K562 (cell line): ENCODE data around the gene ARHGEF6. TPM values are rescaled to one million over a fixed set of nuclear protein-coding genes. Genes with fewer than 3 reads are reported as not detected.

Source experiments
- ATAC-seq: fragments of 200-7000 bp; cut with Tn5 transposase; 3 replicates; pipeline ENCODE4 v1.9.1; 2020; ENCODE audit warnings: moderate library complexity
- BruUV-seq: library from RNA; stranded (reverse); fragments of 400-500 nt; replicated peaks from 2 replicates; lab custom pipeline; 2021; lab: Mats Ljungman, UMichigan
- CTCF ChIA-PET: fragments of 300-600 bp; formaldehyde crosslinking; extraction: SDS; loops from one replicate; lab custom pipeline; 2021; ENCODE audit warnings: low intra/inter-chr PET ratio; lab: Yijun Ruan, JAX
- POLR2A ChIA-PET: fragments of 300-600, 350-650 bp; sonication (Branson Sonifier 250); formaldehyde crosslinking; extraction: SDS; loops from one replicate; lab custom pipeline; 2021; ENCODE audit warnings: antibody characterized with exemption, inconsistent platforms; lab: Yijun Ruan, JAX
- DNase-seq, 4 experiments: peaks; one replicate each; pipeline versions ENCODE4 v3.0.0 to v3.0.0-alpha.2; 2011 to 2018; ENCODE audit warnings: low spot score in 3 of 4, mixed read lengths in 3 of 4; ENCODE audit errors: extremely low read depth in 1 of 4
- FAIRE-seq: peaks from 2 replicates; lab custom pipeline; 2011; peaks lifted over from hg19 to GRCh38; lab: Jason Lieb, UNC
- H2AFZ ChIP-seq: 2 replicates; pipeline ENCODE4 v1.6.0; 2011; ENCODE audit warnings: low read depth, low read length, control low read depth, inconsistent platforms
- H3K27ac ChIP-seq: fragments of 200-600 bp; 3 replicates; pipeline ENCODE4 v1.8.0; 2011; ENCODE audit warnings: low read depth, mild to moderate bottlenecking, control low read depth, inconsistent platforms, low read length, moderate library complexity, mixed read lengths; ENCODE audit errors: extremely low read depth
- H3K27me3 ChIP-seq, 2 experiments: fragments of 300-600 bp in 1 of 2; 2 replicates in 1 of 2; 3 replicates in 1 of 2; pipeline versions ENCODE4 v1.6.0 to v1.8.0; 2011; ENCODE audit warnings: inconsistent platforms in 2 of 2, low read length in 2 of 2, mild to moderate bottlenecking in 1 of 2, mixed read lengths in 1 of 2, moderate library complexity in 1 of 2; ENCODE audit not compliant: control insufficient read depth in 2 of 2, insufficient read depth in 2 of 2
- H3K36me3 ChIP-seq: fragments of 300-600 bp; 3 replicates; pipeline ENCODE4 v1.8.0; 2011; ENCODE audit warnings: mild to moderate bottlenecking, low read length, inconsistent platforms; ENCODE audit not compliant: control insufficient read depth, insufficient read depth
- H3K4me1 ChIP-seq, 2 experiments: fragments of 200-600 bp in 1 of 2; replicated peaks in 1 of 2; 2 replicates in 1 of 2; 3 replicates in 1 of 2; pipeline versions ENCODE4 v1.5.1 to v1.8.0; 2011; ENCODE audit warnings: inconsistent platforms in 2 of 2, low read length in 2 of 2, mild to moderate bottlenecking in 1 of 2, mixed read lengths in 1 of 2, moderate library complexity in 1 of 2; ENCODE audit not compliant: control insufficient read depth in 2 of 2, insufficient read depth in 2 of 2
- H3K4me2 ChIP-seq: 2 replicates; pipeline ENCODE4 v1.6.1; 2011; ENCODE audit warnings: low read length, control low read depth, inconsistent platforms, mixed read lengths; ENCODE audit not compliant: insufficient read depth
- H3K4me3 ChIP-seq: fragments of 200-600 bp; sonication (generic), shearing (Covaris generic); 2 replicates; pipeline ENCODE4 v1.5.1; 2016; ENCODE audit warnings: control low read depth, inconsistent platforms
- H3K79me2 ChIP-seq: fragments of 200-600 bp; 3 replicates; pipeline ENCODE4 v1.8.0; 2011; ENCODE audit warnings: low read length, inconsistent platforms; ENCODE audit not compliant: control insufficient read depth, insufficient read depth
- H3K9ac ChIP-seq, 2 experiments: 2 replicates each; pipeline versions ENCODE4 v1.6.0 to v1.6.1; 2011; ENCODE audit warnings: low read depth in 2 of 2, low read length in 2 of 2, control low read depth in 1 of 2, inconsistent platforms in 1 of 2, mild to moderate bottlenecking in 1 of 2, mixed read lengths in 1 of 2; ENCODE audit not compliant: insufficient read depth in 1 of 2
- H3K9me1 ChIP-seq: one replicate; pipeline ENCODE4 v1.6.0; 2011; ENCODE audit warnings: inconsistent platforms, mild to moderate bottlenecking, low read length, moderate library complexity; ENCODE audit not compliant: control insufficient read depth, insufficient read depth
- H3K9me3 ChIP-seq: replicated peaks from 2 replicates; pipeline ENCODE4 v1.5.1; 2011; ENCODE audit warnings: low read depth, low read length, inconsistent platforms; ENCODE audit not compliant: control insufficient read depth, insufficient read depth
- H4K20me1 ChIP-seq: replicated peaks from 2 replicates; pipeline ENCODE4 v1.6.1; 2011; ENCODE audit warnings: low read length, inconsistent platforms, mixed read lengths; ENCODE audit not compliant: control insufficient read depth, insufficient read depth
- CREBBP ChIP-seq: IDR thresholded peaks from one replicate; pipeline ENCODE4 v1.6.1; 2012; ENCODE audit warnings: low read depth, mild to moderate bottlenecking, control low read depth, inconsistent platforms, low read length
- ELF2 ChIP-seq: fragments of 250-450 bp; sonication (Bioruptor Pico); IDR thresholded peaks from 2 replicates; pipeline ENCODE4 v1.5.0; 2021; ENCODE audit warnings: mild to moderate bottlenecking
- HNRNPL ChIP-seq: fragments of 200-400 bp; formaldehyde crosslinking; IDR thresholded peaks from 2 replicates; pipeline ENCODE4 v1.6.1; 2017; ENCODE audit warnings: low read depth, mild to moderate bottlenecking, low read length
- ID3 ChIP-seq, 2 experiments: fragments of 250-450 bp in 1 of 2; fragments of 450-650 bp in 1 of 2; sonication (Bioruptor Pico) in 1 of 2; IDR thresholded peaks; 2 replicates each; pipeline versions ENCODE4 v1.6.1 to v1.8.0; 2016 to 2021; ENCODE audit warnings: mild to moderate bottlenecking in 2 of 2, moderate library complexity in 2 of 2, missing compliant biosample characterization in 1 of 2, missing genetic modification characterization in 1 of 2
- IFI16 ChIP-seq: fragments of 250-450 bp; sonication (Bioruptor Pico); IDR thresholded peaks from 2 replicates; pipeline ENCODE4 v2.1.2; 2022; ENCODE audit warnings: mild to moderate bottlenecking, inconsistent platforms
- KAT2B ChIP-seq: IDR thresholded peaks from one replicate; pipeline ENCODE4 v1.6.1; 2012; ENCODE audit warnings: low read depth, mild to moderate bottlenecking, control low read depth, inconsistent platforms, low read length, moderate library complexity
- MED1 ChIP-seq: sonication (generic); formaldehyde crosslinking; IDR thresholded peaks from 2 replicates; pipeline ENCODE4 v1.8.1; 2023; ENCODE audit warnings: missing genetic modification reagents, borderline replicate concordance
- NFXL1 ChIP-seq: fragments of 450-650 bp; formaldehyde crosslinking; IDR thresholded peaks from 2 replicates; pipeline ENCODE4 v1.4.0; 2021; ENCODE audit warnings: mild to moderate bottlenecking
- NR4A1 ChIP-seq, 2 experiments: fragments of 250-450 bp in 1 of 2; fragments of 450-650 bp in 1 of 2; sonication (Bioruptor Pico) in 1 of 2; IDR thresholded peaks; 2 replicates each; pipeline versions ENCODE4 v1.4.0 to v1.6.1; 2016 to 2020; ENCODE audit warnings: mild to moderate bottlenecking in 2 of 2, missing compliant biosample characterization in 1 of 2, missing genetic modification characterization in 1 of 2, moderate library complexity in 1 of 2
- PATZ1 ChIP-seq: fragments of 250-450 bp; sonication (Bioruptor Pico); IDR thresholded peaks from 2 replicates; pipeline ENCODE4 v1.5.0; 2020; ENCODE audit warnings: mild to moderate bottlenecking, borderline replicate concordance
- SREBF2 ChIP-seq: sonication (generic); formaldehyde crosslinking; IDR thresholded peaks from 2 replicates; pipeline ENCODE4 v1.4.0; 2020; ENCODE audit warnings: mild to moderate bottlenecking, missing genetic modification reagents
- ZFP1 ChIP-seq: fragments of 450-650 bp; formaldehyde crosslinking; IDR thresholded peaks from 2 replicates; pipeline ENCODE4 v1.4.0; 2020; ENCODE audit warnings: mild to moderate bottlenecking, mixed read lengths
- ZNF655 ChIP-seq: fragments of 250-450 bp; sonication (Bioruptor Pico); IDR thresholded peaks from 2 replicates; pipeline ENCODE4 v1.5.0; 2021
- ZNF707 ChIP-seq: fragments of 250-450 bp; sonication (Bioruptor Pico); conservative IDR thresholded peaks from 2 replicates; pipeline ENCODE4 v1.8.0; 2022; ENCODE audit warnings: inconsistent platforms, mild to moderate bottlenecking, moderate library complexity
- ZNF740 ChIP-seq, 3 experiments: fragments of 200-800 bp in 1 of 3; sonication (Bioruptor generic) in 1 of 3; sonication (generic) in 1 of 3; formaldehyde crosslinking in 1 of 3; IDR thresholded peaks; 2 replicates each; pipeline versions ENCODE4 v1.6.1 to v1.8.0; 2016 to 2022; ENCODE audit warnings: mild to moderate bottlenecking in 2 of 3, missing compliant biosample characterization in 2 of 3, missing genetic modification characterization in 2 of 3, missing genetic modification reagents in 1 of 3
- ZNF785 ChIP-seq: fragments of 250-450 bp; sonication (Bioruptor Pico); IDR thresholded peaks from 2 replicates; pipeline ENCODE4 v1.4.0; 2020; ENCODE audit warnings: mild to moderate bottlenecking
- whole genome bisulfite sequencing: fragments of 100-300 bp; shearing (Covaris generic); methylation state at CpG from one replicate; pipeline ENCODE4 v1.1.6; 2016; ENCODE audit warnings: low coverage, mixed read lengths; ENCODE audit not compliant: insufficient coverage; ENCODE audit errors: missing lambda C conversion rate; 5-methylcytosine and 5-hydroxymethylcytosine counted together
- in situ Hi-C: fragments of 300-500 bp; cut with MboI; formaldehyde crosslinking; loops from 4 replicates; pipeline ENCODE4 v1.15.0; 2018; ENCODE audit warnings: inconsistent platforms, mixed read lengths
- intact Hi-C: fragments of 100-400 bp; cut with micrococcal nuclease; formaldehyde crosslinking; loops from 2 replicates; pipeline ENCODE4 v1.14.2; 2022
- polyA plus RNA-seq, 8 experiments: library from polyadenylated mRNA; depleted of rRNA in 4 of 8; stranded (reverse) in 5 of 8; unstranded in 3 of 8; fragments of >200 nt; fragmentation: Nextera tagmentation in 2 of 8; fragmentation: Illumina TruSeq in 1 of 8; extraction: Ambion mirVana in 2 of 8; extraction: Trizol in 1 of 8; gene quantifications; 2 replicates each; pipeline versions ENCODE4 v1.2.1 to v1.2.3, GENCODE V29; 2011 to 2014; ENCODE audit warnings: inconsistent platforms in 1 of 8, missing spikeins in 1 of 8
- total RNA-seq, 7 experiments: library from RNA; depleted of rRNA in 6 of 7; stranded (reverse); fragments of >200 nt in 6 of 7; fragmentation: Illumina TruSeq in 2 of 7; extraction: Trizol in 2 of 7; gene quantifications; 2 replicates each; pipeline versions ENCODE4 v1.2.1 to v1.2.3, GENCODE V29; 2011 to 2021; ENCODE audit warnings: low replicate concordance in 1 of 7

Gene ARHGEF6
- total and polyA plus RNA-seq, 9 of the 15 experiments (the other 6 are each of a cell fraction or from before 2014, with no cell fraction given), result 2.9 to 22.1 (median 13.3) TPM

GRCh38 chrX:136647677-136648360 is 132.9 kb downstream of the ARHGEF6 start, which contains the start of gene CD40LG:
Gene CD40LG (plus strand): TSS chrX:136648158. CDS start chrX:136648249, 91 bp downstream.
- ATAC-seq, result no peak
- WGBS, result 0% methylated on average over 9 of the region's 10 CpGs
- no peaks in the 10 kb centered on the region for H3K36me3 ChIP-seq

More at GRCh38 chrX:136647677-136648360, 132.9 kb downstream of the ARHGEF6 start, which contains the start of gene CD40LG:
- Histone ChIP-seq H3K4me1 (no peaks in the 10 kb centered on the region), H4K20me1 (no peaks in the 10 kb centered on the region), H3K79me2 (no peaks in the 10 kb centered on the region), H3K4me2 (no peak within 1 kb of the TSS), H3K27me3 (peaks cover 2 to 12% of the 10 kb centered on the region in 2 experiments; a peak in 3 of 5 replicates), H3K9me3 (no peaks in the 10 kb centered on the region), H3K27ac (no peak within 1 kb of the TSS), H2AFZ (no peak within 1 kb of the TSS), H3K9me1 (no peaks in the 10 kb centered on the region), H3K9ac (no peak within 1 kb of the TSS), H3K4me3 (no peak within 1 kb of the TSS)
- CTCF ChIA-PET, result no interaction called here
- TF ChIP-seq MED1, result no peak
- no peak for TF ChIP-seq KAT2B
- no peak for TF ChIP-seq ZNF785
- TF ChIP-seq ELF2 (CRISPR knock-in tag), result no peak
- no peak for TF ChIP-seq SREBF2 (CRISPR knock-in tag)
- TF ChIP-seq ZNF740 (CRISPR knock-in tag; IDR thresholded peaks at IDR 0.05), result no peak
- no peak for TF ChIP-seq ZNF740 (tag; IDR thresholded peaks at IDR 0.05)
- no peak for TF ChIP-seq ZFP1 (CRISPR knock-in tag)
- no peak for TF ChIP-seq PATZ1
- no peak for TF ChIP-seq IFI16
- TF ChIP-seq NR4A1 (CRISPR knock-in tag; IDR thresholded peaks at IDR 0.05), result no peak
- TF ChIP-seq NR4A1 (tag; IDR thresholded peaks at IDR 0.05), result no peak
- TF ChIP-seq ID3 (CRISPR knock-in tag; IDR thresholded peaks at IDR 0.05), result no peak
- no peak for TF ChIP-seq ID3 (tag; IDR thresholded peaks at IDR 0.05)
- TF ChIP-seq HNRNPL, result no peak
- no peak for TF ChIP-seq CREBBP
- no peak for TF ChIP-seq NFXL1 (CRISPR knock-in tag)
- TF ChIP-seq ZNF655 (CRISPR knock-in tag), result no peak
- no peak for TF ChIP-seq ZNF707
- no peak for DNase-seq
- no TSS peak for BruUV-seq
- FAIRE-seq, result no peak
- in situ Hi-C loops, result no loop called here
- intact Hi-C loops, result no loop called here
- POLR2A ChIA-PET, result no interaction called here
